Aorta (tissue), 5 donors: Measurements from ENCODE around the gene CYFIP1. TPM values are rescaled to one million over a fixed set of nuclear protein-coding genes. Genes with fewer than 3 reads are reported as not detected.

Source experiments
- ATAC-seq: fragments of 200-7000 bp; cut with Tn5 transposase; one replicate; pipeline ENCODE4 v1.9.1; 2022; ENCODE audit warnings: moderate library complexity; ENCODE audit not compliant: low FRiP score
- DNase-seq, 2 donors: peaks; one replicate each; pipeline ENCODE4 v3.0.0-alpha.2; 2020
- H3K27ac ChIP-seq, 2 donors: one replicate each; pipeline ENCODE4 v1.5.1; 2013; ENCODE audit warnings: low read length in 2 of 2, mild to moderate bottlenecking in 2 of 2, moderate library complexity in 2 of 2, control low read depth in 1 of 2, inconsistent platforms in 1 of 2, low read depth in 1 of 2
- H3K27me3 ChIP-seq, 2 donors: one replicate each; pipeline ENCODE4 v1.6.1; 2013; ENCODE audit warnings: control low read depth in 1 of 2, low read length in 1 of 2, mild to moderate bottlenecking in 1 of 2, moderate library complexity in 1 of 2; ENCODE audit not compliant: insufficient read depth in 2 of 2, control insufficient read depth in 1 of 2
- H3K36me3 ChIP-seq, 2 donors: one replicate each; pipeline ENCODE4 v1.6.1; 2013; ENCODE audit warnings: control low read depth in 1 of 2, low read length in 1 of 2, mild to moderate bottlenecking in 1 of 2; ENCODE audit not compliant: insufficient read depth in 2 of 2, control insufficient read depth in 1 of 2
- H3K4me1 ChIP-seq, 2 donors: one replicate each; pipeline ENCODE4 v1.6.1; 2013; ENCODE audit warnings: low read length in 2 of 2, control low read depth in 1 of 2, mild to moderate bottlenecking in 1 of 2, moderate library complexity in 1 of 2; ENCODE audit not compliant: insufficient read depth in 2 of 2, control insufficient read depth in 1 of 2
- H3K4me3 ChIP-seq, 2 donors: one replicate each; pipeline ENCODE4 v1.5.1; 2013; ENCODE audit warnings: low read length in 2 of 2, control low read depth in 1 of 2, mild to moderate bottlenecking in 1 of 2
- H3K9me3 ChIP-seq: one replicate; pipeline ENCODE4 v1.6.1; 2013; ENCODE audit warnings: mild to moderate bottlenecking, low read length; ENCODE audit not compliant: control insufficient read depth
- WGBS, 2 donors: extraction: QIAGEN DNeasy Blood & Tissue Kit; methylation state at CpG; one replicate each; pipeline ENCODE4 v1.1.7; 2013; 5-methylcytosine and 5-hydroxymethylcytosine counted together
- intact Hi-C, 2 donors: fragments of 100-400 bp; cut with DNase I; formaldehyde crosslinking; loops; one replicate each; pipeline versions ENCODE4 v1.14.2 to v1.15.0; 2022
- polyA plus RNA-seq, 2 donors: library from polyadenylated mRNA; stranded (reverse); fragments of 200-250 nt; gene quantifications; one replicate each; pipeline ENCODE4 v1.2.3, GENCODE V29; 2013
- total RNA-seq, 2 donors: library from RNA; stranded (reverse); fragmentation: NEBNext Ultra II Directional; extraction: Animal tissue kit (Norgen Biotek cat#: 25700); gene quantifications; one replicate each; pipeline ENCODE4 v1.2.1, GENCODE V29; 2021
- donor health status: healthy with polysubstance abuse.
- donor health status: Bipolar disorder and iron deficiency.
- donor health status: DM: no; HTN: no; CAD: no.
- donor health status: DM: no; HTN: no; CAD: no.
- donor health status: DM: yes; HTN: yes; CAD: no.

CYFIP1 gene
- total and polyA plus RNA-seq, 4 donors: 46.5 to 172 (median 104) TPM

DNA sequence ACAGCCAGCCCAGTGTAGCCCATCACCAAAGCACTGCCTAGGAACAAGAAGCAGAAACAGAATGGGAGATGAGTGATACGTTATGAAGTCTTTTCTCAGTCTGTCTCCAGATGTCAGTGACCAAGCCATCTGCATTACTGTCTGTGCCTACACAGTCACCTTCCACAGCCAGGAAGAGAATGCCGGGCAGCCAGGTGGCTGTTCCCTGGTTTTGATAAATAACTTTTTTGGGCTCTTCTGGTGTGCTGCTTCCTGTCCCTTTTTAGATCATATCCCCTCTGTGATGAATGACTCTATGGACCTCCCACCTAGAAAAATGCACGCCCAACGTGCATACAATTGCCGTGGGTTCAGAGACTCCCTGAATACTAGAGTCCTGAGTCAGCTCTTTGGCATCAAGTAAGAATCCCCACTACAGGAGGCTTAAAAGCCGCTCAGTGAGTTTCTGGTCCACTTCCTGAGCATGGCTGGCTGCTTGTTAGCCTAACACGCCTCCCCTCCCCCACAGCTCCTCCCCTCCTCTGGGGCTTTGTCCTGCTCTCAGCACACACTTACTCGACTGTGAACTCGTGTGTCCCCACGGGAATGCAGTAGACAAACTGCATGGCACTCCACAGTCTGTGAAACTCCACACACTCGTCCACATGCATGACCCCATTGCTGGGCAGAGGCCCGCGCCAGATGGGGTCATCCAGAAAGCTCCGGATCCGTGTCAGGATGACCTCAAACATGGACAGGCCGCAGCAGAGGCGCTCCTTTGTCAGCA, 107.0 kb downstream of the CYFIP1 start:
- no peak overlapping the region for H3K27ac ChIP-seq

DNA sequence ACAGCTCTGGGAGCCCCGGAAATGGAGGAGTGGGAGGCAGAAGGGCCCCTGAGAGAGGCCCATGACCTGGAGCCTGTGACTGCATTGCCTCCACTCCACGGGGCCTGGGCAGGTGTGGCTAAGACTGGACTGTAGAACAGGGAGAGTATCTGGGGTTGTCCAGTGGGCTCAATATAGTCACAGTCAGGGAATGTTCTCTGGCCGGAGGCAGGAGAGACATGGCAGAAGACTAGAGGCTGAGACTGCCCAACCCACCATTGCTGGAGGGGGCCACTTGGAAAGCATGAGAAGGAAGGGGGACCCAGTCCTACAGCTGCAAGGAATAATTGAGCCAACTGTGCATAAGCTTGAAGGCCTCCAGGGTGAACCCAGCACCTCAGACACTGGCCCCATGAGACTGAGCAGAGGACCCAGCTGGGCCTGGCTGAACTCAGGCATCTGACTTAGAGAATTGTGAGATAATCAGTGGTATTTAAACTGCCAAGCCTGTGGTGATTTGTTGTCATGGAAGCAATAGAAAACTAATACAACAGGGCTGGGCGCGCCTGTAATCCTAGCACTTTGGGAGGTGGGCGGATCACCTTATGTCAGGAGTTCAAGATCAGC, 108.6 kb downstream of the CYFIP1 start:
- 89 to 95% methylated on average over 6 of the region's 6 CpGs for WGBS, 2 donors
- Histone ChIP-seq H3K27ac (no peak overlapping the region), H3K27me3 (no peaks in the 10 kb centered on the region), H3K4me1 (no peaks in the 10 kb centered on the region), H3K9me3 (no peaks in the 10 kb centered on the region), H3K36me3 (peaks cover 3 to 13% of the 10 kb centered on the region in 2 donors), H3K4me3 (no peak overlapping the region)
- DNase-seq: no peak
- ATAC-seq: no peak
- intact Hi-C loops: loop anchor here in 1 of 2 donors (10.0 kb wide), 1 partner anchor 103 kb away; no protein-coding TSS in a partner anchor

More for the DNA sequence above, 107.0 kb downstream of the CYFIP1 start:
- intact Hi-C loops: loop anchor here in 1 of 2 donors (10.0 kb wide), 1 partner anchor 102 kb away; no protein-coding TSS in a partner anchor
- no peaks in the 10 kb centered on the region for H3K4me1 ChIP-seq
- DNase-seq (no peak), ATAC-seq (no peak)
- H3K9me3 ChIP-seq: no peaks in the 10 kb centered on the region
- H3K27me3 ChIP-seq: no peaks in the 10 kb centered on the region
- WGBS, 2 donors: 79% methylated on average over 17 of the region's 17 CpGs
- no peak overlapping the region for H3K4me3 ChIP-seq
- peaks cover 0 to 9% of the 10 kb centered on the region in 2 donors for H3K36me3 ChIP-seq

DNA sequence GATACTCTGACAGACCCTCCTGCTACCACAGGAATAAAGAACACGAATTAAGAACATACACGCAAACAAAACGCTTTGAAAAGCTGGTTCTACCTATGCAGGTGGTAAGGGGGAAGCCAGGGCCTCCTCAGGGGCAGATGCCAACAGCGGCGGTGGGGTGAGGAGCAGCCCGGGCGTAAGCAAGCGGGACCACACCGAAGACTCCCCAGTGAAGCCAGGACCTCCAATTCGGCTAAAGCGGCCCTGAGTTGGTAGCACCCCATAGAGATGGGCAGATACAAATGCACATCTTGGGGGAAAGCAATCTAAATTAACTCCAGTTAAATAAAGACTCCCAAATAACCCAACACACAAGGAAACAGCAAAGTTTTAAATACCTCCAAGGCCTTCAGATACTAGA, 109.3 kb downstream of the CYFIP1 start:
- intact Hi-C loops: loop anchor here in 1 of 2 donors (10.0 kb wide), 1 partner anchor 104 kb away; no protein-coding TSS in a partner anchor
- H3K36me3 ChIP-seq: peaks cover 3 to 16% of the 10 kb centered on the region in 2 donors
- H3K27me3 ChIP-seq: no peaks in the 10 kb centered on the region
- H3K27ac ChIP-seq: no peak overlapping the region
- DNase-seq (no peak), ATAC-seq (no peak)
- no peaks in the 10 kb centered on the region for H3K9me3 ChIP-seq
- no peak overlapping the region for H3K4me3 ChIP-seq
- H3K4me1 ChIP-seq: no peaks in the 10 kb centered on the region
- WGBS, 2 donors: 95 to 96% methylated on average over 11 of the region's 11 CpGs

DNA sequence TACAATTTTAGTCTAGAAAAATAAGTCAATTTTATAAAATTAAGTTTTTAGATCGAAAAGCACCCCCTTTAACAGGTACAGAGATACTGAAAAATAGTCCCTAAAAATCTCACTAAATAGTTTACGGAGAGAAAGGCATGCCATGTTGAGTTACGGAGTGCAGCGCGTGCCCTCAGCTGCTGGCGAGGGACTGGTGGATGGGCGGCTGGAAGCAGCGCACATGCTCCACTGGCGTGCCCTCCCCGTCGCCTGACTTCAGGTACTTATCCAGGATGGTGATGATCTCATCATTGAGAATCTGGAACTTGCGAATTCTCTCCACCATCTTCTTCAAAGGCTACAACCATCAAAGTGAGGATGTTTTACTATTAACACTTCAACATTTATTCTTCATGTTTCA, 110.3 kb downstream of the CYFIP1 start:
- WGBS, 2 donors: 97% methylated on average over 12 of the region's 12 CpGs
- H3K27ac ChIP-seq: no peak overlapping the region
- no peaks in the 10 kb centered on the region for H3K4me1 ChIP-seq
- H3K9me3 ChIP-seq: no peaks in the 10 kb centered on the region
- no peaks in the 10 kb centered on the region for H3K27me3 ChIP-seq
- DNase-seq (no peak), ATAC-seq (no peak)
- peaks cover 3 to 16% of the 10 kb centered on the region in 2 donors for H3K36me3 ChIP-seq
- no peak overlapping the region for H3K4me3 ChIP-seq
- intact Hi-C loops: loop anchor here in 1 of 2 donors (10.0 kb wide), 1 partner anchor 105 kb away; no protein-coding TSS in a partner anchor

DNA sequence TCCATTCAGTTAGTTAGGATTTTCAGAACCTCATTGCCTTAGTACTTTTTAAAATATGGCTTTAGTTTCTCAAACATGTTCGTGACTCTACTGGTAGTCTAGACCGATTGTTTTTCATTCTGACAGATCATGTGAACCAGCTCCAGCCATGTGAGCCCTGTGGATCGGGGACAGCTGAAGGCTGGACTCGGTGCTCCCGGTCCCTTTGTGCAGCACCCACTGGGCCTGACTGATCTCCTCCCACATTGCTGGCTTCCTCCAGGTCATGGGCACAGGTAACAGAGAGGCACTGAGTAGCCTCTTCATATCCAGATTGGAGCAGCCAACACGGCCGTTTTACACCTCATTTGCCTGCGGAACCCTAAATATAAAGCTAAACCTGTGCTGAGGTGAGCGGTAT, 111.2 kb downstream of the CYFIP1 start:
- Histone ChIP-seq H3K36me3 (peaks cover 3 to 13% of the 10 kb centered on the region in 2 donors), H3K4me1 (no peaks in the 10 kb centered on the region)

DNA sequence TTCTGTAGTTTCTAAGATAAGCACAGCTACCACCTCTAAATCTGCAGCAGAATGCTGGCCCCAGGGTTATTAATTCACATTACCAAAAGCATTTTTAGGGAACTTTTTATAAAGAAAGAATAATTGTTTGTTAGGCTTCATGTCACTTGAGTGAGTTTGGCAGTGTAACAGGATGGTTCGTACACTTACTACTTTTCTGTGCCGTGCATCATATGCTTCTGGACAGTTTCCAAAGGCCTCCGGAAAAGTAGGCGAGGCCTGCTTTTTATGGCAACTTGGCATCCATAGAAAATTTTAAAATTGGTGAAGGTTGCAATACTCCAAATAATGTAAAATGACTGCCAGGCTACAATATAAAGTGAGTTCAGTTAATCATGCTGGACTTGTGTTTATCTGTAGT, 111.7 kb downstream of the CYFIP1 start:
- DNase-seq (no peak), ATAC-seq (no peak)
- Histone ChIP-seq H3K9me3 (no peaks in the 10 kb centered on the region), H3K4me3 (no peak overlapping the region), H3K27me3 (no peaks in the 10 kb centered on the region), H3K36me3 (peaks cover 3 to 15% of the 10 kb centered on the region in 2 donors), H3K4me1 (no peaks in the 10 kb centered on the region), H3K27ac (no peak overlapping the region)
- 18% methylated on average over 4 of the region's 4 CpGs for WGBS, 2 donors
- intact Hi-C loops: no loop called here

More for the DNA sequence above, 111.2 kb downstream of the CYFIP1 start:
- 77 to 86% methylated on average over 9 of the region's 9 CpGs for WGBS, 2 donors
- Histone ChIP-seq H3K4me3 (no peak overlapping the region), H3K27me3 (no peaks in the 10 kb centered on the region), H3K27ac (no peak overlapping the region), H3K9me3 (no peaks in the 10 kb centered on the region)
- intact Hi-C loops: no loop called here
- peak; percentile 30 for ATAC-seq
- DNase-seq: no peak

DNA sequence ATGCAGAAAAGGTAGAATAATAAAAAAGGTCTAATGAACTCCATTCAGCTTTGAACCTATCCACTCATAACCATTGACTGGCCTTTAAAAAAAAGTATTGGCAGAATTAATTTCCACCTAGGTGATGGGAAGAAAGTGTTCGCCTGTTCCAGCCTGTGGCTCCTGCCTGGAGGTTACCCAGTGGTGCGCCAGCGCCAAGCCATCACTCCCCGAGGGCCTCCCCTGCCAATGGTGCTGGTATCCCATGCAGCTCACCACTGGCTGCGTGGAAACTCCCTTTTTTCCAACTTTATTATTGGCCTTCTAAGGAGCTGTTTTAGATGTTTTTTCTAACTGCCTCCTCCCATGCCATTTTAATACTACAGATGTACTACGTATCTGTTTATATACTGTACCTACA, 112.3 kb downstream of the CYFIP1 start:
- H3K27ac ChIP-seq: no peak overlapping the region
- intact Hi-C loops: no loop called here
- no peak overlapping the region for H3K4me3 ChIP-seq
- H3K27me3 ChIP-seq: no peaks in the 10 kb centered on the region
- no peaks in the 10 kb centered on the region for H3K4me1 ChIP-seq
- H3K36me3 ChIP-seq: peaks cover 3 to 16% of the 10 kb centered on the region in 2 donors
- DNase-seq (no peak), ATAC-seq (no peak)
- no peaks in the 10 kb centered on the region for H3K9me3 ChIP-seq
- 84 to 91% methylated on average over 6 of the region's 6 CpGs for WGBS, 2 donors

GRCh38 chr15:22866079-22866478, 114.1 kb downstream of the CYFIP1 start:
- H3K9me3 ChIP-seq: no peaks in the 10 kb centered on the region
- no peak overlapping the region for H3K27ac ChIP-seq
- H3K4me1 ChIP-seq: no peaks in the 10 kb centered on the region
- intact Hi-C loops: no loop called here
- no peaks in the 10 kb centered on the region for H3K27me3 ChIP-seq
- H3K36me3 ChIP-seq: peaks cover 3 to 18% of the 10 kb centered on the region in 2 donors
- no peak for DNase-seq
- no peak overlapping the region for H3K4me3 ChIP-seq
- ATAC-seq: no peak
- WGBS, 2 donors: 91 to 94% methylated on average over 7 of the region's 7 CpGs
